Right lobe of liver (tissue), 4 donors: Measurements from ENCODE around the gene SRP9.

Experiments
- POLR2A ChIP-seq: fragments of 450-650 bp; IDR thresholded peaks from one replicate; pipeline ENCODE4 v1.6.1; 2017; ENCODE audit warnings: antibody characterized with exemption, mild to moderate bottlenecking
- TF ChIP-seq, protein P1 (sequence below), 4 donors: fragments of 200-600 bp in 3 of 4; fragments of 450-650 bp in 1 of 4; IDR thresholded peaks; one replicate each; pipeline versions ENCODE4 v1.5.1 to v1.8.0; 2016 to 2022; ENCODE audit warnings: antibody characterized with exemption in 4 of 4, mild to moderate bottlenecking in 2 of 4
- donor health status: DM: no; HTN: no; CAD: no.
- donor health status: DM: no; HTN: no; CAD: no.
- donor health status: DM: no; HTN: yes; CAD: no.

DNA sequence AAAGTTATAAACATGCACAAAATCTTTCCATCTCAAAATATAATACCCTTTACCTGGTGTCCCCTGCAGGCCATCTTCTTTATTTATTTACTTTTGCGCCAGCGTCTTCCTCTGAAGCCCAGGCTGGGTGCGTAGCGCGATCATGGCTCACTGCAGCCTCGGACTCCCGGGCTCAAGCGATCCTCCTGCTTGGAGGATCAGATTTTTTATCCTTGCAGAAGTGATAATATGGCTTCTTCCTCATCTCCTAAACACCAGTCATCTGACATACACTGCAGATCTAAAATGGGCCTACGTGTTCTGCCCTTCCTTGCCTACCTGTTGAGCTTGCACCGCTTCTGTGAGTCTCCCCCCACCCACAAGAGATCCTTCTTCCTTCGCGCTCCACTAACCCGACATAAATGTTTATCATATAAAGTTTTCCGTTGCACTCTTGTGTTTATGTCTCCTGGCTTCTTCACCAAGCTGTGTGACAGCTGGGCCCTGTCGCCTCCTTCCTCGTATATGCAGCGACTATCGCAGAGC, 506 bp upstream of the SRP9 start:
- TF ChIP-seq, protein P1, sequence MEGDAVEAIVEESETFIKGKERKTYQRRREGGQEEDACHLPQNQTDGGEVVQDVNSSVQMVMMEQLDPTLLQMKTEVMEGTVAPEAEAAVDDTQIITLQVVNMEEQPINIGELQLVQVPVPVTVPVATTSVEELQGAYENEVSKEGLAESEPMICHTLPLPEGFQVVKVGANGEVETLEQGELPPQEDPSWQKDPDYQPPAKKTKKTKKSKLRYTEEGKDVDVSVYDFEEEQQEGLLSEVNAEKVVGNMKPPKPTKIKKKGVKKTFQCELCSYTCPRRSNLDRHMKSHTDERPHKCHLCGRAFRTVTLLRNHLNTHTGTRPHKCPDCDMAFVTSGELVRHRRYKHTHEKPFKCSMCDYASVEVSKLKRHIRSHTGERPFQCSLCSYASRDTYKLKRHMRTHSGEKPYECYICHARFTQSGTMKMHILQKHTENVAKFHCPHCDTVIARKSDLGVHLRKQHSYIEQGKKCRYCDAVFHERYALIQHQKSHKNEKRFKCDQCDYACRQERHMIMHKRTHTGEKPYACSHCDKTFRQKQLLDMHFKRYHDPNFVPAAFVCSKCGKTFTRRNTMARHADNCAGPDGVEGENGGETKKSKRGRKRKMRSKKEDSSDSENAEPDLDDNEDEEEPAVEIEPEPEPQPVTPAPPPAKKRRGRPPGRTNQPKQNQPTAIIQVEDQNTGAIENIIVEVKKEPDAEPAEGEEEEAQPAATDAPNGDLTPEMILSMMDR (IDR thresholded peaks at IDR 0.05): no peak
- TF ChIP-seq POLR2A: no peak
